GM12872 (cell line): ENCODE measurements around the gene DUSP14.

Experiments used
- CTCF ChIP-seq: IDR thresholded peaks from 3 replicates; pipeline ENCODE4 v1.5.1; 2011; ENCODE audit warnings: low read depth, mild to moderate bottlenecking, low read length, moderate library complexity; ENCODE audit not compliant: insufficient read depth

DUSP14 gene

GRCh38 chr17:37510056-37510455 lies 20.4 kb downstream of the DUSP14 start:
- TF ChIP-seq CTCF, result no peak

GRCh38 chr17:37512442-37513068 lies 22.9 kb downstream of the DUSP14 start:
- TF ChIP-seq CTCF, result no peak

- no peak for TF ChIP-seq CTCF
Measured at GRCh38 chr17:37513711-37514110, 24.0 kb downstream of the DUSP14 start.

- TF ChIP-seq CTCF, result no peak
Measured at GRCh38 chr17:37516127-37516571, 26.5 kb downstream of the DUSP14 start.

- TF ChIP-seq CTCF, result no peak
Measured at GRCh38 chr17:37517881-37518280, 28.2 kb downstream of the DUSP14 start.

GRCh38 chr17:37518826-37519225 lies 29.1 kb downstream of the DUSP14 start:
- TF ChIP-seq CTCF, result no peak

GRCh38 chr17:37519251-37519985 lies 29.7 kb downstream of the DUSP14 start:
- TF ChIP-seq CTCF, result no peak
